Measurements from ENCODE around the gene COPZ2. TPM values are rescaled to one million over a fixed set of nuclear protein-coding genes. Genes with fewer than 3 reads are reported as not detected.
A peak's percentile ranks its signal among the peaks of the same experiment; 100 is the strongest.

COPZ2 gene
- total RNA-seq, 2 donors from 2014 or later: not detected

DNA sequence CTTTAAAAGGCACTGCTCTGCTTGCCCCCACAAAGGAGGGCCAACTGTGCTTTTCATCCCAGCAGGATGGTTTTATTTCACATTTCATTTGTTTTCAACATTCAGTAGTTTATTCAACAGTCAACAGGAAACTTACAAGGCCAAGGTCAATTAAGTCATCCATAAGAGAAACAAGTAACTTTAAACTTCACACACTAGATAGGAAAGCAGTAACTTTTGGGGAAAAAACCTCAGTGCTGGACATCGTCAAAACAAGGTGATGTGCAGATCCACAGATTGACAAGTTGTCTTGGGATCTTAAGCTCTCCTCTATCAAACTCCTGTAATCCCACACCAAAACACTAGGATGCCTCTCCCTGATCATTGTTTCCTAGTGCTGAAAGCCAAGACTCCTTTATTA, 29.1 kb upstream of the COPZ2 start:
- no peaks in the 10 kb centered on the region for H3K9me3 ChIP-seq (ENCODE audit: control insufficient read depth, low read length)
- WGBS, 2 experiments (ENCODE audit: insufficient coverage in 1 of 2, insufficient read length in 1 of 2): 91 to 100% methylated on average over 1 of the region's 1 CpG
- H3K4me1 Mint-ChIP-seq: peaks cover 11% of the 10 kb centered on the region
- no peak overlapping the region for H3K27ac ChIP-seq (ENCODE audit: low read depth, low read length)
- H3K36me3 Mint-ChIP-seq (ENCODE audit: low read depth): peaks cover 65% of the 10 kb centered on the region
- TF ChIP-seq, protein P1, sequence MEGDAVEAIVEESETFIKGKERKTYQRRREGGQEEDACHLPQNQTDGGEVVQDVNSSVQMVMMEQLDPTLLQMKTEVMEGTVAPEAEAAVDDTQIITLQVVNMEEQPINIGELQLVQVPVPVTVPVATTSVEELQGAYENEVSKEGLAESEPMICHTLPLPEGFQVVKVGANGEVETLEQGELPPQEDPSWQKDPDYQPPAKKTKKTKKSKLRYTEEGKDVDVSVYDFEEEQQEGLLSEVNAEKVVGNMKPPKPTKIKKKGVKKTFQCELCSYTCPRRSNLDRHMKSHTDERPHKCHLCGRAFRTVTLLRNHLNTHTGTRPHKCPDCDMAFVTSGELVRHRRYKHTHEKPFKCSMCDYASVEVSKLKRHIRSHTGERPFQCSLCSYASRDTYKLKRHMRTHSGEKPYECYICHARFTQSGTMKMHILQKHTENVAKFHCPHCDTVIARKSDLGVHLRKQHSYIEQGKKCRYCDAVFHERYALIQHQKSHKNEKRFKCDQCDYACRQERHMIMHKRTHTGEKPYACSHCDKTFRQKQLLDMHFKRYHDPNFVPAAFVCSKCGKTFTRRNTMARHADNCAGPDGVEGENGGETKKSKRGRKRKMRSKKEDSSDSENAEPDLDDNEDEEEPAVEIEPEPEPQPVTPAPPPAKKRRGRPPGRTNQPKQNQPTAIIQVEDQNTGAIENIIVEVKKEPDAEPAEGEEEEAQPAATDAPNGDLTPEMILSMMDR (conservative IDR thresholded peaks at IDR 0.05): peak; percentile 49
- no peaks in the 10 kb centered on the region for H3K27me3 Mint-ChIP-seq (ENCODE audit: insufficient read depth)
- no peaks in the 10 kb centered on the region for H3K4me1 ChIP-seq (ENCODE audit: control insufficient read depth, insufficient read depth, low read length)
- H3K36me3 ChIP-seq (ENCODE audit: control insufficient read depth, insufficient read depth, low read length): peaks cover 82% of the 10 kb centered on the region
- H3K27ac Mint-ChIP-seq: no peak overlapping the region
- no peaks in the 10 kb centered on the region for H3K27me3 ChIP-seq (ENCODE audit: control insufficient read depth, insufficient read depth, low read length, poor library complexity, severe bottlenecking)
- H3K4me3 ChIP-seq (ENCODE audit: low read length): no peak overlapping the region
- H3K9ac ChIP-seq (ENCODE audit: extremely low read depth, low read length, poor library complexity, severe bottlenecking): no peak overlapping the region
- no peak for DNase-seq
- no peak overlapping the region for H3K4me3 Mint-ChIP-seq
- H3K9me3 Mint-ChIP-seq: no peaks in the 10 kb centered on the region

DNA sequence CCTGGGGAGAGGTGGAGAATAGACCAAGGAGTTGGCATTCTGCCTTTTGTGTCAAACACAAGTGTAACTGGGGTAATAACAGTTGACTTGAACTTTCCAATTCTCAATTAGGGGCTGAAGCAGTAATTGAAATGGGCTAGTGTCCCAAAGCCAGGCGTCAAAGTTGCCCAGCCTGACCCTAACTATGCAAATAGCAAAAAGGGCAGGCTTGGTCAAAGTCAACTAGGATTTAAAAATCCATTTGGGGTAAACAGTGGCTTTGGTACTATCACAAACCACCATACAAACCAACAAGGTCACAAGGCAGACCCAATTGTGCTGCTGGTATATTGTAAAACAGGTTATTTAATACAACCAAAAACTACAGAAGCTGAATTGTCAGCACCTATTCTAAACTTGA, 28.6 kb upstream of the COPZ2 start:
- no peak overlapping the region for H3K9ac ChIP-seq (ENCODE audit: extremely low read depth, low read length, poor library complexity, severe bottlenecking)
- no peaks in the 10 kb centered on the region for H3K27me3 ChIP-seq (ENCODE audit: control insufficient read depth, insufficient read depth, low read length, poor library complexity, severe bottlenecking)
- Mint-ChIP-seq H3K4me3 (no peak overlapping the region), H3K27ac (no peak overlapping the region), H3K27me3 (ENCODE audit: insufficient read depth) (no peaks in the 10 kb centered on the region), H3K4me1 (peaks cover 11% of the 10 kb centered on the region), H3K9me3 (no peaks in the 10 kb centered on the region), H3K36me3 (ENCODE audit: low read depth) (peaks cover 65% of the 10 kb centered on the region)
- H3K9me3 ChIP-seq (ENCODE audit: control insufficient read depth, low read length): no peaks in the 10 kb centered on the region
- WGBS, 2 experiments (ENCODE audit: insufficient coverage in 1 of 2, insufficient read length in 1 of 2): 63 to 95% methylated on average over 1 of the region's 1 CpG
- TF ChIP-seq, protein P1 (conservative IDR thresholded peaks at IDR 0.05): no peak
- no peaks in the 10 kb centered on the region for H3K4me1 ChIP-seq (ENCODE audit: control insufficient read depth, insufficient read depth, low read length)
- DNase-seq: no peak
- peaks cover 80% of the 10 kb centered on the region for H3K36me3 ChIP-seq (ENCODE audit: control insufficient read depth, insufficient read depth, low read length)
- H3K27ac ChIP-seq (ENCODE audit: low read depth, low read length): no peak overlapping the region
- no peak overlapping the region for H3K4me3 ChIP-seq (ENCODE audit: low read length)

DNA sequence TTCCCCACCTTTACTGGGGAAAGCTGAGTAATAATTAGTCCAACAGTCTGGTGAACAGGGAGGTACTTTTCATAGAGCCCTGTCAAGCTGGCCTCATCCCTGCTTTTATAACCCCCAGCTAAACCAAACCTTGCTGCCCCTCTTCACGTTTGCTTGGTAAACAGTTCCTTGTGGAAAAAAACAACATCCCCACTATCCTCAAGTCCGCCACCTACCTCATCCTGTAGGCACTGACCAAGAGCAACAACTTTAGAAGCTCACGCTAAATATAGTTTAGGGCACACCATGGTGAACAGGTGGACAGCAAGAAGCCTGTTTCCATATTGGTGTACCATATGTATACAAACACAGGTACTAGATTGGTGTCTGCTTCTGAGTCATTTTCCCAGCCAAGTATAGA, 27.0 kb upstream of the COPZ2 start:
- Histone ChIP-seq H3K27ac (ENCODE audit: low read depth, low read length) (no peak overlapping the region), H3K4me3 (ENCODE audit: low read length) (no peak overlapping the region), H3K4me1 (ENCODE audit: control insufficient read depth, insufficient read depth, low read length) (no peaks in the 10 kb centered on the region), H3K27me3 (ENCODE audit: control insufficient read depth, insufficient read depth, low read length, poor library complexity, severe bottlenecking) (no peaks in the 10 kb centered on the region), H3K9ac (ENCODE audit: extremely low read depth, low read length, poor library complexity, severe bottlenecking) (no peak overlapping the region), H3K9me3 (ENCODE audit: control insufficient read depth, low read length) (no peaks in the 10 kb centered on the region), H3K36me3 (ENCODE audit: control insufficient read depth, insufficient read depth, low read length) (peaks cover 77% of the 10 kb centered on the region)
- Mint-ChIP-seq H3K4me3 (no peak overlapping the region), H3K36me3 (ENCODE audit: low read depth) (peaks cover 63% of the 10 kb centered on the region), H3K27ac (peak overlapping the region; percentile 59), H3K27me3 (ENCODE audit: insufficient read depth) (no peaks in the 10 kb centered on the region), H3K9me3 (no peaks in the 10 kb centered on the region), H3K4me1 (peaks cover 11% of the 10 kb centered on the region)
- DNase-seq: peak; percentile 61
- TF ChIP-seq, protein P1 (conservative IDR thresholded peaks at IDR 0.05): peak; percentile 44
- WGBS, 2 experiments (ENCODE audit: insufficient coverage in 1 of 2, insufficient read length in 1 of 2): 89 to 94% methylated on average over 2 to 3 of the region's 3 CpGs

Data from endodermal cell (in vitro differentiated cells).